ENCODE data around the gene SPI1.

SPI1 gene

GRCh38 chr11:47378010-47378835 lies at the start of gene SPI1:
Gene SPI1, minus strand, starts transcription at chr11:47378547. Its CDS starts 194 bp downstream, at chr11:47378353.
- no peak for DNase-seq

GRCh38 chr11:47426062-47426956 lies 48.0 kb upstream of the SPI1 start, which contains the start of gene PSMC3:
Gene PSMC3, minus strand, starts transcription at chr11:47426439. Its CDS starts 160 bp downstream, at chr11:47426279.
- DNase-seq: peak; percentile 100

- DNase-seq: no peak
Observed at GRCh38 chr11:47425611-47426010, 47.3 kb upstream of the SPI1 start.

GRCh38 chr11:47418454-47419259 lies 40.3 kb upstream of the SPI1 start:
- DNase-seq: no peak

- DNase-seq: no peak
Observed at GRCh38 chr11:47417712-47418111, 39.4 kb upstream of the SPI1 start.

- peak; percentile 90 for DNase-seq
Observed at GRCh38 chr11:47415949-47416472, 37.7 kb upstream of the SPI1 start.

GRCh38 chr11:47415091-47415854 lies 36.9 kb upstream of the SPI1 start:
- peak; percentile 44 for DNase-seq

- no peak for DNase-seq
Observed at GRCh38 chr11:47414685-47415070, 36.3 kb upstream of the SPI1 start.

- DNase-seq: peak; percentile 37
Observed at GRCh38 chr11:47413908-47414684, 35.7 kb upstream of the SPI1 start.

- DNase-seq: peak; percentile 40
Observed at GRCh38 chr11:47413351-47413750, 35.0 kb upstream of the SPI1 start.

- no peak for DNase-seq
Observed at GRCh38 chr11:47411884-47412746, 33.8 kb upstream of the SPI1 start.

GRCh38 chr11:47410370-47411264 lies 32.3 kb upstream of the SPI1 start:
- no peak for DNase-seq

GRCh38 chr11:47409440-47410369 lies 31.4 kb upstream of the SPI1 start:
- DNase-seq: no peak

GRCh38 chr11:47408598-47409439 lies 30.5 kb upstream of the SPI1 start:
- DNase-seq: no peak

GRCh38 chr11:47407746-47408590 lies 29.6 kb upstream of the SPI1 start, which contains the start of gene SLC39A13:
Gene SLC39A13, plus strand, starts transcription at chr11:47408590. Its CDS starts 1,505 bp downstream, at chr11:47410095.
- peak; percentile 98 for DNase-seq
